Measurements from ENCODE around the gene EMSY.
A peak's percentile ranks its signal among the peaks of the same experiment; 100 is the strongest.
"Not testable (repeated sequence)": the region's sequence is repeated elsewhere in the genome, so short reads cannot be mapped to it uniquely, and the experiment has no call there.

Gene EMSY

DNA sequence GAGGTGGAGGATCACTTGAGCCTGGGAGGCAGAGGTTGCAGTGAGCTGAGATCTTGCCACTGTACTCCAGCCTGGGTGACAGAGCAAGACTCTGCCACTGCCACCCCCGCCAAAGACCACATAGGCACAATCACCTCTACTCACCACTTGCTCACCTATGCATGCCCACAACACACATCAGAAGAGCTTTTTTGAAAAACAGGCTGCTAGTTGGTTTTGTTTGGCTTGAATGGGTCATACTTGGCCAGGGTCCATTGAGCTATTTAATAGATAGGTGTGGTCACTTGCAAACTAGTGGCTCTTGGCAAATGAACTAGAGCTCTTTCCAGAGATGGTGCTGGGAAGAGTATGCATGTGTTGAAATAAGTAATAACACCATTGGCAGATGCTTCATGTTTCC is 80.1 kb downstream of the EMSY start:
- DNase-seq = peak; percentile 8

DNA sequence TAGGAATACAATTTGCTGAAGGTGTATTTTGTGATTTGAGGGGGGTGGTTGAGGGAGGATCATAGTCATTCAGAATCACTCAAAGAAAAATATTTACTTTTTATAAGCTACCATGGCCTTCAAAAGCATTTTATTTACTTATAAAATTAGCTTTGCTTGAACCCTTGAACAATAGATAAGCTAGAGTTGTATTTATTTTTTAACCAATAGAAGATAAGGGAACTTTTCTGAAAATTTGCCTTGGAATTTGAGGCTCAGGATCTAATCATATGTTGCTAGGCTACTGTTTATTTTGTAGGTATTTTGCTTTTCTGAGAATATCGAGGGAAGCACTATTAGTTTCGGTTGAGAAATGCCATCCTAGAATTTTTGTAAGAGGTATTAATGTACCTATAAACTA is 82.1 kb downstream of the EMSY start:
- DNase-seq = no peak

- DNase-seq = no peak
Measured at GRCh38 chr11:76542436-76542835, 97.6 kb downstream of the EMSY start.

DNA sequence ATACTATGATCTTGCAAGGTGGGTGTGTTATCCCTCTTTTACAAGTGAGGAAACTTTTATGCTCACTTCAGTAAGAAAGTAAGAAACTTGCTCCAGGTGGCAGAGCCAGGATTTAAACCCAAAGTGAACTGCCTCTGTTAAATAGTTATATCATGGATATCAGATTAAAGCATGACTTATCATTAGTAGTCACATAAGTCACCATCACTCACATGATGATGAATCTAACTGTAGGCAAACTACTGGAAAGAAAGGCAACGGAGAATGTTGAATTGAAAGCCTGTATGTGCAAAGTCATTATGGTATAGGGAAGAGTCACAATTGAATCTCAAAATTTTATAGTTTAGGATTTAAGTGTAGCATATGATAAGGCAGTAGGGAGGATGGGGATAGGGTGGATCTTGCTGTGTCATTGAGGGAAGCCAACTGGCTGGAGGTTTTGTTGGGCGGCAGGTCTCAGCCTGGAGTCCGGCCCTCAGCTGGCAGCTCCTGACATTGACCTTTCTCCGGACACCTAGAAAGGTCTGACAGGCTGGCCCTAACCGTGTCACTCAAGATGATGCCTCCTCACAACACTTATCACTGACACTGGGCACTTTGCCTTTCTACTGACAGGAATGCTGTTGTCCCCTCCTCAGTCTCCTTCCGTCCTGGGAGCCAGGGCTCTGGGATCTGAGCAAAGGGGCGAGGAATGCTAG is 98.3 kb downstream of the EMSY start:
- DNase-seq = no peak

GRCh38 chr11:76550781-76551180 is 106.0 kb downstream of the EMSY start:
- DNase-seq = no peak

- DNase-seq = no peak
Measured at GRCh38 chr11:76551400-76551799, 106.6 kb downstream of the EMSY start.

- DNase-seq = no peak
Measured at GRCh38 chr11:76552987-76553386, 108.2 kb downstream of the EMSY start.

DNA sequence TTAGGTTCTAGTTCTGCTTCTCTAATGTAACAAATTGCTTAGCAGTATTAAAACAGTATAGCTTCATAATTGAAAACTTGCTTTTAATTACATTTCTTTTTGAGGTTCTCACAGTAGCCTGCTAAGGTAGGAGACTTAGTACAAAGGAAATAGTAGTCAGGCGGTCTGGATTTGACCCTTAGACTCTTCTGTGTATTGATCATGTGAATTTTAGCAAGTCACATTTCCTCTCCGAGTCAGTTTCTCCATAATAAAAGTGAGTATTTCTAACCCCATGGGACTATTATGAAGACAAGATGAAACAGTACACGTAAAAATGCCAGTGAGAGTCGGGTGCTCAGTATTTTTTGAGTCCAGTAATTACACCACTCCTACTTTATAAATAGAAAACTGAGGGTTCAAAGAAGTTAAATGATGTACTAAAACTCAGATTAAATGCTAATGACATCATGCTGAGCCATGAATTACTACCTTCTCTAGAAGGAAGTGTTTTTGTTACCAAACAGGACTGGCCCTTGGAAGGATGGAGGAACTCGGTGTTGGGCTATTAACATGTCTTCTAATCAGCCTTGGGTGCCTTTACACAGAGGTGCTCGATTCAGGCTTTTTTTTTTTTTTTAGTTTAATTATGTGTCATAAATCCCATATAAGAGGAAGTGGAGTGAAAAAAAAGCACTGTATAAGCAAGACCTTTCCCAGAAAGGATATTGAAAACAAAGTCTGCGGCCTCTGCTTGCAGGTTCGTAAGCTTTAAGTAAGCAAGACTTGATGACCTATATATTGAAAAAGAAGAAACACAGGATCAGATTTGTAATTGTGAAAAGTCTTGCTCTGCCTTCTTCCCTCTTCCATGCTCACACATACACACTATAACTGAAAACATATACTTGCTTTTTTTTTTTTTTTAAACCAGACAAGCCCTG is 109.0 kb downstream of the EMSY start:
- no peak for DNase-seq

DNA sequence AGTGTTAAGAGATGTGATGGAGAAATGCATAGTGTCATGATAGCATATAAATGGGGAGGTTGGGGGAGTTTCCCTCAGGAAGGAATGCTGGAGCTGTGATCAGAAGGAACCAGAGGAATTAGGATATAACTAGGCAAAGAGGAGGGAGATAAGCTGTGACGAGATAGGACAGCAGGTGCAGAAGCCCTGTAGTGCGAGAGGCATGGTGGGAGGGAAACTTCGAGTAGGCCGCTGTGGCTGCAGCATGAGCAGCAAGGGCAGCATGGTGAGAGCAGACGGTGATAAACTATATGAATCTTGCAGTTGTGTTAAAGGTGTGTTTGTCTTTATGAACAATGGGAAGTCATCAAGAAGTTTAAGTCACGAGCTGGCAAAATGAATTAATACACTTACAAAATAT is 109.9 kb downstream of the EMSY start:
- no peak for DNase-seq

- no peak for DNase-seq
Measured at GRCh38 chr11:76557466-76557865, 112.6 kb downstream of the EMSY start.

- DNase-seq = no peak
Measured at GRCh38 chr11:76558473-76558872, 113.7 kb downstream of the EMSY start.

DNA sequence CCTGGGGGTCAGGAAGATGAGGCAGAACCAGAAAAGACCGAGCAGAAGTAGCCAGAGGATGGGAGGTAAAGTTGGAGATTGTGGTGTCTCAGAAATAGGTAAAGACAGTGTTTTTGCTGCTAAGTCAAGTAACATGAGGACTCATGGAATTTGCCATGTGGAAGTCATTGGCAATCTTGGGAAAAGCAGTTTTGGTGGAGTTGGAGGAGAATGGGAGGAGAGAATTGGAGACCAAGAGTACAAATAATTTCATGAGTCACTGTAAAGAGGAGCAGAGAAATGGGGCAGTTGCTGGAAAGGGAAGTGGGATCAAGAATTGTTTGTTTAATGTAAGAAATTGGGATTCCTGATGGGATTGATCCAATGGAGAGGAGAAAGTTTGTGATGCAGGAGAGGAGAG is 114.1 kb downstream of the EMSY start:
- no peak for DNase-seq

- no peak for DNase-seq
Measured at GRCh38 chr11:76559346-76559745, 114.5 kb downstream of the EMSY start.

DNA sequence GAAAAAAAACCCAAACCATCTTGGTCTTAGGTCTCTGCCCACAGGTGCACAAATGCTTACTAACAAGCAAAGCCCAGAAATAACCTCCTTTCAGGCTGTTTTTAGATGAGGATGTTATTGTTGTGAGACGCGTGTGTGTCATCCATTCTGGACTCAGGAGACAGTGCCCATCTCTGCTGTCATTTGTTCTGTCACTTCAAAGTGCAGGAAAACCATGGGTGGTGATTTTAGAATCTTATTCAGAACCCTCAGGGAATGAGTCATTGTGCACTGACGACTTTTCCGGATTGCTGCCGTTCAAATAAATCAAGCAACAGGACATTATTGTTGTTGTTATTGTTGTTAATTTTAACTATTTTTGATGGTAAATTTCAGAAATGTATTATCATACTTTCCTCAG is 115.4 kb downstream of the EMSY start:
- no peak for DNase-seq

- DNase-seq = no peak
Measured at GRCh38 chr11:76561245-76561644, 116.4 kb downstream of the EMSY start.

DNA sequence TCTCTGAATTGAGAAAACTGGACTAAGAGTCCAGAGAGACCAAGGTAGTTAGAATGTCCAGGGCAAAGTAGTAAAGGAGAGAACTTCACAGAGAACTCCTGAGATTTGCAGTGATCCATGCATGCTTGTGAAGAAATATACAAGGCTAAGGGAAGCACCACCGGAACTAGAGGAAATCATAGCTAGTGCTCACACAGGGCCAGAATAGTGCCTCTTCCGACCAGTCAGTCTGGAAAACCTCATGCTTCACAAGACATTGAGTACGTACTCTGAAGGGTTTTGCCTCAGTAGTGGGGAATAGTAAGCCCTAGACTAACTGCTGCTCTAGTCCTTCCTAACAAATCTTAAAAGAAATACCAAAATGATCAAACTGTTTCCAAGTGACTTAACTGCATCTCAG is 117.7 kb downstream of the EMSY start:
- no peak for DNase-seq

DNA sequence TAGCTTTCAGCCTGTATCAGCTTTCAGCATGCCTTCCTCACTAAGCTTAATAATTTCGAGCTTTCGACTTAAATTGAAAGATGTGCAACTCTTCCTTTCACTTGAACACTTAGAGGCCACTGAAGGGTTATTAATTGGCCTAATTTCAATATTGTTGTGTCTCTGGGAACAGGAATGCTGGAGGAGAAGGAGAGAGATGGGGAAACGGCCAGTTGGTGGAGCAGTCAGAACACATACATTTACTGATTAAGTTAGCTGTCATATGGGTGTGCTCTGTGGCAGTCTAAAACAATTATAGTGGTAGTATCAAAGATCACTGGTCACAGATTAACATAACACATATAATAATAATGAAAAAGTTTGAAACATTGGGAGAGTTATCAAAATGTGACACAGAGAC is 119.5 kb downstream of the EMSY start:
- no peak for DNase-seq

- no peak for DNase-seq
Measured at GRCh38 chr11:76566811-76567210, 122.0 kb downstream of the EMSY start.

DNA sequence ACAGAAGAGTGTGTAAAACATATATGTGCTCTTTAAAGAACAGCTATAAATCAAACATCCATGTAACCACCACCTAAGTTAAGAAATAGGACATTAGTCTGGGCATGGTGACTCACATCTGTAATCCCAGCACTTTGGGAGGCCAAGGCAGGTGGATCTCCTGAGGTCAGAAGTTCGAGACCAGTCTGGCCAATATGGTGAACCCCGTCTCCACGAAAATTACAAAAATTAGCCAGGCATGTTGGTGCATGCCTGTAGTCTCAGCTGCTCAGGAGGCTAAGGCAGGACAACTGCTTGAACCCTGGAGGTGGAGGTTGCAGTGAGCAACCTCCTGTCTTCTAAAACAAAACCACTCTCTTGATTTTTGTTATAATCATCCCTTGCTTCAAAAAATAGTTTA is 122.4 kb downstream of the EMSY start:
- no peak for DNase-seq

- peak; percentile 5 for DNase-seq
Measured at GRCh38 chr11:76568139-76568538, 123.3 kb downstream of the EMSY start.

- DNase-seq = no peak
Measured at GRCh38 chr11:76568621-76569020, 123.8 kb downstream of the EMSY start.

- not testable (repeated sequence) for DNase-seq
Measured at GRCh38 chr11:76572181-76572875, 127.5 kb downstream of the EMSY start.

- DNase-seq = no peak
Measured at GRCh38 chr11:76574406-76574805, 129.6 kb downstream of the EMSY start.

GRCh38 chr11:76574879-76575278 is 130.1 kb downstream of the EMSY start:
- no peak for DNase-seq
